MM.1S (cell line): ENCODE results near the gene GIPC3.

Source experiments
- DNase-seq: peaks from one replicate; pipeline ENCODE4 v3.0.0-alpha.2; 2015
- H2AFZ ChIP-seq: fragments of 300-600 bp; sonication (generic); 2 replicates; pipeline ENCODE4 v1.6.0; 2016; ENCODE audit warnings: antibody characterized with exemption, low read length
- H3F3A ChIP-seq: fragments of 300-600 bp; sonication (generic); 2 replicates; pipeline ENCODE4 v1.6.1; 2016; ENCODE audit warnings: mild to moderate bottlenecking, antibody characterized with exemption, low read length, moderate library complexity, mixed read lengths; ENCODE audit not compliant: insufficient read depth
- H3K27ac ChIP-seq: fragments of 300-600 bp; sonication (generic); 2 replicates; pipeline ENCODE4 v1.5.1; 2016; ENCODE audit warnings: mild to moderate bottlenecking, low read length
- H3K27me3 ChIP-seq: fragments of 300-600 bp; sonication (generic); replicated peaks from 2 replicates; pipeline ENCODE4 v1.6.0; 2016; ENCODE audit warnings: low read length; ENCODE audit not compliant: insufficient read depth
- H3K36me3 ChIP-seq: fragments of 300-600 bp; sonication (generic); replicated peaks from 2 replicates; pipeline ENCODE4 v1.6.1; 2016; ENCODE audit warnings: mild to moderate bottlenecking, low read length, mixed read lengths; ENCODE audit not compliant: insufficient read depth
- H3K4me1 ChIP-seq: fragments of 300-600 bp; sonication (generic); 2 replicates; pipeline ENCODE4 v1.6.1; 2016; ENCODE audit warnings: low read length, mixed read lengths
- H3K4me2 ChIP-seq: fragments of 300-600 bp; sonication (generic); 2 replicates; pipeline ENCODE4 v1.6.0; 2016; ENCODE audit warnings: low read depth, low read length
- H3K4me3 ChIP-seq: fragments of 300-600 bp; sonication (generic); 2 replicates; pipeline ENCODE4 v1.5.1; 2016; ENCODE audit warnings: low read length, mixed read lengths
- H3K79me2 ChIP-seq: fragments of 300-600 bp; sonication (generic); 2 replicates; pipeline ENCODE4 v1.6.1; 2016; ENCODE audit warnings: mixed run types, low read length, mixed read lengths
- H3K9ac ChIP-seq: fragments of 300-600 bp; sonication (generic); 2 replicates; pipeline ENCODE4 v1.6.1; 2016; ENCODE audit warnings: low read length, mixed read lengths
- H3K9me2 ChIP-seq: fragments of 300-600 bp; sonication (generic); replicated peaks from 2 replicates; pipeline ENCODE4 v1.6.1; 2016; ENCODE audit warnings: mild to moderate bottlenecking, low read length, mixed read lengths; ENCODE audit not compliant: insufficient read depth
- H3K9me3 ChIP-seq: fragments of 300-600 bp; sonication (generic); replicated peaks from 2 replicates; pipeline ENCODE4 v1.6.1; 2016; ENCODE audit warnings: mild to moderate bottlenecking, low read length, mixed read lengths; ENCODE audit not compliant: insufficient read depth
- H4K20me1 ChIP-seq: fragments of 300-600 bp; sonication (generic); 2 replicates; pipeline ENCODE4 v1.6.1; 2016; ENCODE audit warnings: mild to moderate bottlenecking, low read length, moderate library complexity, mixed read lengths; ENCODE audit not compliant: insufficient read depth
- CTCF ChIP-seq: fragments of 300-600 bp; sonication (generic); IDR thresholded peaks from 2 replicates; pipeline ENCODE4 v1.5.1; 2016; ENCODE audit warnings: antibody characterized with exemption, low read length, mixed read lengths
- EZH2 ChIP-seq: fragments of 300-600 bp; sonication (generic); optimal IDR thresholded peaks from 2 replicates; pipeline ENCODE3; 2017; ENCODE audit warnings: low read depth, mild to moderate bottlenecking, antibody characterized with exemption, low read length, mixed read lengths
- EZH2phosphoT487 ChIP-seq: fragments of 300-600 bp; sonication (generic); IDR thresholded peaks from 2 replicates; pipeline ENCODE4 v1.6.1; 2018; ENCODE audit warnings: antibody characterized with exemption, low read length

GIPC3 gene

GRCh38 chr19:3586127-3586626 is 899 bp downstream of the GIPC3 start:
- H2AFZ ChIP-seq, result no peak overlapping the region
- H3K9ac ChIP-seq, result no peak overlapping the region
- DNase-seq, result no peak
- H3K9me3 ChIP-seq, result no peaks in the 10 kb centered on the region
- TF ChIP-seq EZH2phosphoT487 (no peak), EZH2 (no peak), CTCF (peak; percentile 56)
- no peaks in the 10 kb centered on the region for H3F3A ChIP-seq
- no peaks in the 10 kb centered on the region for H4K20me1 ChIP-seq
- H3K36me3 ChIP-seq, result no peaks in the 10 kb centered on the region
- H3K4me3 ChIP-seq, result no peak overlapping the region
- no peaks in the 10 kb centered on the region for H3K4me1 ChIP-seq
- H3K9me2 ChIP-seq, result no peaks in the 10 kb centered on the region
- H3K27ac ChIP-seq, result no peak overlapping the region
- no peak overlapping the region for H3K4me2 ChIP-seq
- H3K79me2 ChIP-seq, result no peaks in the 10 kb centered on the region
- peaks cover 68% of the 10 kb centered on the region for H3K27me3 ChIP-seq

DNA sequence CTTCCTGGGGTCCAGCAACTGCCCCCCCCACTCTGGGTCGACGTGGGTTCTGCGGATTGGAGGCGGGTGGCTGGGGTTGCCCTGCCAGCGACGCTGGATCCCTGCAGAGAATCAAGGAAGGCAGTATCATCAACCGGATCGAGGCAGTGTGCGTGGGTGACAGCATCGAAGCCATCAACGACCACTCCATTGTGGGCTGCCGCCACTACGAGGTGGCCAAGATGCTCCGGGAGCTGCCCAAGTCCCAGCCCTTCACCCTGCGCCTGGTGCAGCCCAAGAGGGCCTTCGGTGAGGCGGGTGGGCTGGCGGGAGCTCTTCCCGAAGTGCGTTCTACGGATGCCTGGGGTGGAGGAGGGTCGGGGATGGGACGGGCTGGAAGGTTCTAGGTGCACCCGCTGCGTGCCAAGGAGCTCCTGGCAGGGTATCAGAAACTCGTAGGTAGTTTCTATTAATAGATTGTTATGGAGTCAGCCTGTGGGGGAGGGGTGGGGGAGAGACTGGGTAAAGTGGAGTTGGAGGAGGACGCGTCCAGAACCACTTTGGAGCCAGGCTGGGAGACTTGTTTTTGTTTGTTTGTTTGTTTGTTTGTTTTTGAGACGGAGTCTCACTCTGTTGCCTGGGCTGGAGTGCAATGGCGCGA is 1.5 kb downstream of the GIPC3 start:
- TF ChIP-seq EZH2 (no peak), EZH2phosphoT487 (no peak), CTCF (no peak)
- Histone ChIP-seq H3K4me1 (no peaks in the 10 kb centered on the region), H2AFZ (no peak overlapping the region), H3F3A (no peaks in the 10 kb centered on the region), H3K9me2 (no peaks in the 10 kb centered on the region), H3K27me3 (peaks cover 74% of the 10 kb centered on the region), H3K4me3 (no peak overlapping the region), H4K20me1 (no peaks in the 10 kb centered on the region), H3K4me2 (no peak overlapping the region), H3K79me2 (no peaks in the 10 kb centered on the region), H3K9ac (no peak overlapping the region), H3K27ac (no peak overlapping the region), H3K36me3 (no peaks in the 10 kb centered on the region), H3K9me3 (no peaks in the 10 kb centered on the region)
- DNase-seq, result no peak

- no peak for DNase-seq
- TF ChIP-seq EZH2 (no peak), EZH2phosphoT487 (no peak), CTCF (no peak)
- Histone ChIP-seq H3K27ac (no peak overlapping the region), H3K9me3 (no peaks in the 10 kb centered on the region), H3K4me2 (no peak overlapping the region), H3K36me3 (no peaks in the 10 kb centered on the region), H3K4me1 (no peaks in the 10 kb centered on the region), H3K9me2 (no peaks in the 10 kb centered on the region), H3K27me3 (peaks cover 87% of the 10 kb centered on the region), H3K79me2 (no peaks in the 10 kb centered on the region), H4K20me1 (no peaks in the 10 kb centered on the region), H3K4me3 (no peak overlapping the region), H2AFZ (no peak overlapping the region), H3F3A (no peaks in the 10 kb centered on the region), H3K9ac (no peak overlapping the region)
Observed at GRCh38 chr19:3589439-3589838, 4.2 kb downstream of the GIPC3 start.
